HCT116 (cell line): ENCODE data around the gene MX2. TPM values are rescaled to one million over a fixed set of nuclear protein-coding genes. Genes with fewer than 3 reads are reported as not detected.

Experiments used
- ATAC-seq: fragments of 200-7000 bp; cut with Tn5 transposase; 2 replicates; pipeline ENCODE4 v1.9.1; 2020; ENCODE audit warnings: mild to moderate bottlenecking, moderate library complexity
- BruUV-seq: library from RNA; stranded (reverse); fragments of 400-500 nt; replicated peaks from 2 replicates; lab custom pipeline; 2021; lab: Mats Ljungman, UMichigan
- CTCF ChIA-PET: fragments of 300-600 bp; sonication (Branson Sonifier 250); formaldehyde crosslinking; loops from one replicate; lab custom pipeline; 2021; ENCODE audit warnings: antibody characterized with exemption; lab: Charles Lee
- POLR2A ChIA-PET: fragments of 300-600, 350-600 bp; sonication (Branson Sonifier 250); formaldehyde crosslinking; loops from one replicate; lab custom pipeline; 2021; ENCODE audit warnings: antibody characterized with exemption; lab: Charles Lee
- RAD21 ChIA-PET, 2 experiments: fragments of 300-600 bp; sonication (Branson Sonifier 250); formaldehyde crosslinking; loops; one replicate each; lab custom pipeline; 2023; ENCODE audit warnings: low total read pairs in 2 of 2; ENCODE audit not compliant: uncharacterized antibody in 2 of 2, unreplicated experiment in 2 of 2, low non-redundant PET in 1 of 2; lab: Charles Lee
- DNase-seq: peaks from one replicate; pipeline ENCODE4 v3.0.0-alpha.2; 2010; ENCODE audit warnings: low read depth, low spot score
- H2AFZ ChIP-seq: fragments of 200-600 bp; shearing (Covaris generic), sonication (generic); 2 replicates; pipeline ENCODE4 v1.6.1; 2017; ENCODE audit warnings: low read depth, mixed run types, mixed read lengths, antibody characterized with exemption, low read length; ENCODE audit not compliant: poor library complexity, severe bottlenecking
- H3K27ac ChIP-seq: 2 replicates; pipeline ENCODE4 v1.5.1; 2012; ENCODE audit warnings: low read depth, low read length
- H3K27me3 ChIP-seq: fragments of 200-600 bp; sonication (generic); 2 replicates; pipeline ENCODE4 v1.6.1; 2016; ENCODE audit warnings: mixed run types, low read length, mixed read lengths; ENCODE audit not compliant: insufficient read depth
- H3K36me3 ChIP-seq, 2 experiments: fragments of 200-500 bp in 1 of 2; fragments of 200-600 bp in 1 of 2; sonication (Bioruptor generic) in 1 of 2; sonication (generic) in 1 of 2; 2 replicates each; pipeline versions ENCODE4 v1.5.1 to v1.6.1; 2014 to 2016; ENCODE audit warnings: low read length in 2 of 2, inconsistent platforms in 1 of 2, mixed read lengths in 1 of 2, mixed run types in 1 of 2; ENCODE audit not compliant: insufficient read depth in 2 of 2, control insufficient read depth in 1 of 2
- H3K4me1 ChIP-seq, 2 experiments: fragments of 200-600 bp in 1 of 2; sonication (generic) in 1 of 2; 2 replicates each; pipeline versions ENCODE4 v1.5.1 to v1.6.1; 2012 to 2017; ENCODE audit warnings: low read length in 2 of 2, inconsistent platforms in 1 of 2, mild to moderate bottlenecking in 1 of 2, mixed read lengths in 1 of 2, mixed run types in 1 of 2, moderate library complexity in 1 of 2; ENCODE audit not compliant: insufficient read depth in 2 of 2, control insufficient read depth in 1 of 2
- H3K4me2 ChIP-seq: fragments of 200-600 bp; sonication (generic); 2 replicates; pipeline ENCODE4 v1.6.1; 2017; ENCODE audit warnings: mixed run types, low read length, mixed read lengths
- H3K4me3 ChIP-seq, 2 experiments: fragments of 200-600 bp in 1 of 2; sonication (generic) in 1 of 2; replicated peaks in 1 of 2; 2 replicates each; pipeline ENCODE4 v1.5.1; 2011 to 2016; ENCODE audit warnings: low read length in 2 of 2, control low read depth in 1 of 2, low read depth in 1 of 2, mild to moderate bottlenecking in 1 of 2, mixed read lengths in 1 of 2, mixed run types in 1 of 2
- H3K79me2 ChIP-seq: fragments of 200-600 bp; sonication (generic); 2 replicates; pipeline ENCODE4 v1.6.1; 2017; ENCODE audit warnings: mild to moderate bottlenecking, mixed run types, low read length, moderate library complexity, mixed read lengths; ENCODE audit not compliant: insufficient read depth
- H3K9ac ChIP-seq: fragments of 200-600 bp; sonication (generic); 2 replicates; pipeline ENCODE4 v1.6.1; 2016; ENCODE audit warnings: low read length, mixed read lengths
- H3K9me2 ChIP-seq: fragments of 200-600 bp; sonication (generic), shearing (Covaris generic); 2 replicates; pipeline ENCODE4 v1.6.1; 2017; ENCODE audit warnings: mixed run types, mild to moderate bottlenecking, moderate library complexity; ENCODE audit not compliant: insufficient read depth
- H3K9me3 ChIP-seq, 2 experiments: fragments of 200-500 bp in 1 of 2; fragments of 200-600 bp in 1 of 2; sonication (Bioruptor generic) in 1 of 2; sonication (generic) in 1 of 2; 2 replicates each; pipeline ENCODE4 v1.6.1; 2014 to 2017; ENCODE audit warnings: low read length in 2 of 2, mixed read lengths in 2 of 2, inconsistent platforms in 1 of 2, low read depth in 1 of 2, mild to moderate bottlenecking in 1 of 2, mixed run types in 1 of 2, moderate library complexity in 1 of 2; ENCODE audit not compliant: control insufficient read depth in 1 of 2, insufficient read depth in 1 of 2
- H4K20me1 ChIP-seq: fragments of 200-600 bp; sonication (generic), shearing (Covaris generic); 2 replicates; pipeline ENCODE4 v1.6.1; 2017; ENCODE audit warnings: mixed run types, mild to moderate bottlenecking, moderate library complexity; ENCODE audit not compliant: insufficient read depth
- CTCF ChIP-seq, 3 experiments: fragments of 200-600 bp in 1 of 3; sonication (generic) in 1 of 3; IDR thresholded peaks in 2 of 3; conservative IDR thresholded peaks in 1 of 3; 2 replicates each; pipeline ENCODE4 v1.5.1; 2012 to 2017; ENCODE audit warnings: low read depth in 2 of 3, low read length in 2 of 3, antibody characterized with exemption in 1 of 3, borderline replicate concordance in 1 of 3, control low read depth in 1 of 3, mild to moderate bottlenecking in 1 of 3, mixed read lengths in 1 of 3, mixed run types in 1 of 3, moderate library complexity in 1 of 3; ENCODE audit not compliant: insufficient read depth in 1 of 3
- EZH2phosphoT487 ChIP-seq: fragments of 200-600 bp; IDR thresholded peaks from 2 replicates; pipeline ENCODE4 v1.6.1; 2018; ENCODE audit warnings: antibody characterized with exemption, borderline replicate concordance
- SIN3A ChIP-seq: IDR thresholded peaks from 2 replicates; pipeline ENCODE4 v1.6.1; 2012; ENCODE audit warnings: low read depth
- YY1 ChIP-seq: IDR thresholded peaks from 2 replicates; pipeline ENCODE4 v1.6.1; 2011; ENCODE audit warnings: low read length, low read depth, moderate library complexity, mild to moderate bottlenecking; ENCODE audit not compliant: insufficient replicate concordance; ENCODE audit errors: extremely low read depth
- ZNF274 ChIP-seq: fragments of 200-500 bp; sonication (Bioruptor generic); IDR thresholded peaks from 2 replicates; pipeline ENCODE4 v1.6.1; 2014; ENCODE audit warnings: mild to moderate bottlenecking, low read depth, low read length, inconsistent platforms
- intact Hi-C: fragments of 100-400 bp; cut with micrococcal nuclease; formaldehyde crosslinking; loops from 2 replicates; pipeline ENCODE4 v1.10.0; 2022
- total RNA-seq: library from RNA; stranded (reverse); gene quantifications from one replicate; pipeline ENCODE4 v1.2.1, GENCODE V29; 2021; ENCODE audit not compliant: unreplicated experiment
- TF ChIP-seq, protein P1 (sequence below): IDR thresholded peaks from 2 replicates; pipeline ENCODE4 v1.6.1; 2012; ENCODE audit warnings: low read depth

MX2 gene
- total RNA-seq, 1 experiment from 2014 or later = 0.22 TPM

GRCh38 chr21:41405321-41405720 lies 43.5 kb downstream of the MX2 start:
- DNase-seq (no peak), ATAC-seq (no peak)
- no peaks in the 10 kb centered on the region for H3K36me3 ChIP-seq
- H3K9me2 ChIP-seq = no peaks in the 10 kb centered on the region
- no peak overlapping the region for H3K9ac ChIP-seq
- CTCF ChIA-PET = no interaction called here
- TF ChIP-seq EZH2phosphoT487 (no peak), YY1 (no peak), CTCF (IDR thresholded peaks at IDR 0.05 in 2 of 3, conservative IDR thresholded peaks at IDR 0.05 in 1 of 3; ENCODE audit: borderline replicate concordance in 1 of 3, insufficient read depth in 1 of 3, low read depth in 2 of 3, low read length in 2 of 3) (no peak), ZNF274 (no peak), SIN3A (no peak)
- TF ChIP-seq, protein P1, sequence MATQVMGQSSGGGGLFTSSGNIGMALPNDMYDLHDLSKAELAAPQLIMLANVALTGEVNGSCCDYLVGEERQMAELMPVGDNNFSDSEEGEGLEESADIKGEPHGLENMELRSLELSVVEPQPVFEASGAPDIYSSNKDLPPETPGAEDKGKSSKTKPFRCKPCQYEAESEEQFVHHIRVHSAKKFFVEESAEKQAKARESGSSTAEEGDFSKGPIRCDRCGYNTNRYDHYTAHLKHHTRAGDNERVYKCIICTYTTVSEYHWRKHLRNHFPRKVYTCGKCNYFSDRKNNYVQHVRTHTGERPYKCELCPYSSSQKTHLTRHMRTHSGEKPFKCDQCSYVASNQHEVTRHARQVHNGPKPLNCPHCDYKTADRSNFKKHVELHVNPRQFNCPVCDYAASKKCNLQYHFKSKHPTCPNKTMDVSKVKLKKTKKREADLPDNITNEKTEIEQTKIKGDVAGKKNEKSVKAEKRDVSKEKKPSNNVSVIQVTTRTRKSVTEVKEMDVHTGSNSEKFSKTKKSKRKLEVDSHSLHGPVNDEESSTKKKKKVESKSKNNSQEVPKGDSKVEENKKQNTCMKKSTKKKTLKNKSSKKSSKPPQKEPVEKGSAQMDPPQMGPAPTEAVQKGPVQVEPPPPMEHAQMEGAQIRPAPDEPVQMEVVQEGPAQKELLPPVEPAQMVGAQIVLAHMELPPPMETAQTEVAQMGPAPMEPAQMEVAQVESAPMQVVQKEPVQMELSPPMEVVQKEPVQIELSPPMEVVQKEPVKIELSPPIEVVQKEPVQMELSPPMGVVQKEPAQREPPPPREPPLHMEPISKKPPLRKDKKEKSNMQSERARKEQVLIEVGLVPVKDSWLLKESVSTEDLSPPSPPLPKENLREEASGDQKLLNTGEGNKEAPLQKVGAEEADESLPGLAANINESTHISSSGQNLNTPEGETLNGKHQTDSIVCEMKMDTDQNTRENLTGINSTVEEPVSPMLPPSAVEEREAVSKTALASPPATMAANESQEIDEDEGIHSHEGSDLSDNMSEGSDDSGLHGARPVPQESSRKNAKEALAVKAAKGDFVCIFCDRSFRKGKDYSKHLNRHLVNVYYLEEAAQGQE = no peak
- TF ChIP-seq, all 23 proteins: peak for 0
- H2AFZ ChIP-seq = no peak overlapping the region
- RAD21 ChIA-PET = no interaction called here
- no peaks in the 10 kb centered on the region for H3K9me3 ChIP-seq
- intact Hi-C loops = no loop called here
- H4K20me1 ChIP-seq = no peaks in the 10 kb centered on the region
- no TSS peak for BruUV-seq
- no peak overlapping the region for H3K27ac ChIP-seq
- H3K4me2 ChIP-seq = no peak overlapping the region
- no peaks in the 10 kb centered on the region for H3K4me1 ChIP-seq
- peaks cover 35% of the 10 kb centered on the region for H3K27me3 ChIP-seq
- no peaks in the 10 kb centered on the region for H3K79me2 ChIP-seq
- POLR2A ChIA-PET = no interaction called here
- no peak overlapping the region for H3K4me3 ChIP-seq
